ENCODE results near the gene MAP1A. TPM values are rescaled to one million over a fixed set of nuclear protein-coding genes. Genes with fewer than 3 reads are reported as not detected.

Gene MAP1A
- total and polyA plus RNA-seq, 2 donors (not counting 3 experiments of a cell fraction or from before 2014, with no cell fraction given) = 0.68 to 4.8 TPM

DNA sequence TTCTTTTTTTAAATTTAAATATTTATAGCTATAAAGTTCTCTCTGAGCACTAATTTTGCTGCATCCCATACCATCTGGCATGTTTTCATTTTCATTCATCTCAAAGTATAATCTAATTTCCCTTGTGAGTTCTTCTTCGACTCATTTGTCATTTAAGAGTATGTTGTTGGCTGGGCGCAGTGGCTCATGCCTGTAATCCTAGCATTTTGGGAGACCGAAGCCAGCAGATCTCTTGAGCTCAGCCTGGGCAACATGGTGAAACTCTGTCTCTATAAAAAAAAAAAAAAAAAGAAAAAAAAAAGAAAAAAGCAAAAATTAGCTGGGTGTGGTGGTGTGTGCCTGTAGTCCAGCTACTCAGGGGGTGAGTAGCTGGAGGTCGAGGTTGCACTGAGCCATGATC, 34.8 kb downstream of the MAP1A start:
- Histone ChIP-seq H2AFZ (ENCODE audit: low read depth, low read length) (no peak overlapping the region), H4K20me1 (replicated peaks; ENCODE audit: control insufficient read depth, extremely low read depth, insufficient read depth, low read length) (no peaks in the 10 kb centered on the region), H3K4me2 (ENCODE audit: insufficient read depth, low read length) (no peak overlapping the region), H3K27me3 (ENCODE audit: control insufficient read depth in 2 of 2, insufficient read depth in 2 of 2, low read length in 2 of 2) (no peaks in the 10 kb centered on the region), H3K9me1 (replicated peaks; ENCODE audit: control insufficient read depth, extremely low read depth, insufficient read depth, low read length) (no peaks in the 10 kb centered on the region), H3K79me2 (ENCODE audit: control insufficient read depth, insufficient read depth, low read length) (no peaks in the 10 kb centered on the region), H3K4me1 (ENCODE audit: control insufficient read depth, extremely low read depth, insufficient read depth, low read length) (no peaks in the 10 kb centered on the region), H3K27ac (ENCODE audit: insufficient read depth, low read depth, low read length) (no peak overlapping the region), H3K4me3 (replicated peaks in 1 of 3; ENCODE audit: insufficient read depth in 1 of 3, low read depth in 1 of 3, low read length in 3 of 3) (no peak overlapping the region), H3K36me3 (ENCODE audit: control insufficient read depth in 2 of 2, extremely low read depth in 1 of 2, insufficient read depth in 2 of 2, low read length in 2 of 2) (no peaks in the 10 kb centered on the region), H3K9ac (replicated peaks; ENCODE audit: extremely low read depth, insufficient read depth, low read length) (no peak overlapping the region), H3K9me3 (replicated peaks; ENCODE audit: control insufficient read depth, insufficient read depth, low read length) (no peaks in the 10 kb centered on the region)
- ChIA-PET POLR2A (no interaction called here), CTCF (interaction anchor here (0.5 to 1.1 kb wide), 3 partner anchors 9 to 42 kb away, joined by 3 to 5 read pairs (median 4); no protein-coding TSS in a partner anchor)
- intact Hi-C loops (cut with micrococcal nuclease) = no loop called here
- no peak for TF ChIP-seq MYC (IDR thresholded peaks at IDR 0.05; ENCODE audit: low read depth, low read length)
- no peak for TF ChIP-seq CTCF (IDR thresholded peaks at IDR 0.05; ENCODE audit: extremely low read depth in 1 of 2, insufficient read depth in 1 of 2, low read depth in 1 of 2, low read length in 2 of 2)
- TF ChIP-seq POLR2A (IDR thresholded peaks at IDR 0.05; ENCODE audit: low read depth, low read length) = no peak
- no peak for TF ChIP-seq JUN (IDR thresholded peaks at IDR 0.05; ENCODE audit: borderline replicate concordance, insufficient read depth, insufficient read length, low read depth)
- TF ChIP-seq EZH2 (IDR thresholded peaks at IDR 0.05; ENCODE audit: borderline replicate concordance, low read depth, low read length, severe bottlenecking) = no peak
- no peak for TF ChIP-seq POLR2AphosphoS5 (IDR thresholded peaks at IDR 0.05; ENCODE audit: insufficient read depth, low read depth, low read length)
- TF ChIP-seq MAX (IDR thresholded peaks at IDR 0.05; ENCODE audit: insufficient read depth, insufficient read length) = no peak
- no peak for TF ChIP-seq FOS (IDR thresholded peaks at IDR 0.05; ENCODE audit: borderline replicate concordance, insufficient read depth, low read length)
- TF ChIP-seq GATA2 (IDR thresholded peaks at IDR 0.05; ENCODE audit: insufficient read depth, insufficient read length, low read depth, low read length) = no peak
- FAIRE-seq (no peak), DNase-seq (ENCODE audit: low read depth, low spot score) (no peak)
- dilution Hi-C loops (cut with MboI; ENCODE audit: extremely low pct_ligation_motif_present, low sequenced_read_pairs) = no loop called here
- BruUV-seq (replicated peaks) = no TSS peak

All from endothelial cell of umbilical vein (primary cell).